Stomach (tissue), 9 donors: ENCODE measurements around the gene CHST12. TPM values are rescaled to one million over a fixed set of nuclear protein-coding genes. Genes with fewer than 3 reads are reported as not detected.

Experiments
- DNase-seq, 2 donors: peaks; one replicate each; pipeline versions ENCODE4 v3.0.0 to v3.0.0-alpha.2; 2013 to 2019
- H3K27ac ChIP-seq, 5 donors: fragments of 200-600 bp in 4 of 5; sonication (generic) in 4 of 5; one replicate each; pipeline ENCODE4 v1.5.1; 2013 to 2019; ENCODE audit warnings: mild to moderate bottlenecking in 1 of 5, moderate library complexity in 1 of 5
- H3K27me3 ChIP-seq, 3 donors: fragments of 200-600 bp; sonication (generic); one replicate each; pipeline ENCODE4 v1.5.1; 2017 to 2019; ENCODE audit warnings: mixed run types in 1 of 3
- H3K36me3 ChIP-seq, 4 donors: fragments of 200-600 bp; sonication (generic); 1 replicate in 3 of 4; 2 replicates in 1 of 4; pipeline ENCODE4 v1.5.1; 2016 to 2019
- H3K4me1 ChIP-seq, 4 donors: fragments of 200-600 bp; sonication (generic); one replicate each; pipeline ENCODE4 v1.5.1; 2016 to 2019
- H3K4me3 ChIP-seq, 4 donors: fragments of 200-600 bp; sonication (generic) in 3 of 4; one replicate each; pipeline ENCODE4 v1.5.1; 2016 to 2019; ENCODE audit warnings: mild to moderate bottlenecking in 1 of 4
- H3K9me3 ChIP-seq, 4 donors: fragments of 200-600 bp; sonication (generic); one replicate each; pipeline ENCODE4 v1.5.1; 2016 to 2019
- CTCF ChIP-seq, 7 experiments: fragments of 450-650 bp in 4 of 7; fragments of 200-600 bp in 3 of 7; sonication (generic) in 3 of 7; IDR thresholded peaks; one replicate each; pipeline ENCODE4 v1.5.1; 2016 to 2019; ENCODE audit warnings: antibody characterized with exemption in 7 of 7, control low read depth in 2 of 7, mild to moderate bottlenecking in 1 of 7
- EP300 ChIP-seq: sonication (generic); formaldehyde crosslinking; IDR thresholded peaks from one replicate; pipeline ENCODE4 v1.6.1; 2017; ENCODE audit warnings: antibody characterized with exemption
- POLR2A ChIP-seq, 4 donors: fragments of 450-650 bp; IDR thresholded peaks; one replicate each; pipeline ENCODE4 v1.6.1; 2016; ENCODE audit warnings: antibody characterized with exemption in 4 of 4, control low read depth in 2 of 4, mild to moderate bottlenecking in 1 of 4, moderate library complexity in 1 of 4
- POLR2AphosphoS5 ChIP-seq, 3 donors: sonication (generic); formaldehyde crosslinking; IDR thresholded peaks; one replicate each; pipeline ENCODE4 v1.6.1; 2016; ENCODE audit warnings: antibody characterized with exemption in 3 of 3
- WGBS, 5 donors: extraction: QIAGEN DNeasy Blood & Tissue Kit in 3 of 5; methylation state at CpG; one replicate each; pipeline versions ENCODE4 v1.1.5 to v1.1.7; 2013 to 2018; 5-methylcytosine and 5-hydroxymethylcytosine counted together
- intact Hi-C: fragments of 100-400 bp; cut with DNase I; formaldehyde crosslinking; loops from one replicate; pipeline ENCODE4 v1.15.1; 2023; ENCODE audit warnings: low total_unique reads
- polyA plus RNA-seq, 3 donors: library from polyadenylated mRNA; stranded (reverse); fragments of 200-250 nt; gene quantifications; one replicate each; pipeline ENCODE4 v1.2.3, GENCODE V29; 2013
- total RNA-seq, 5 donors: library from RNA; depleted of rRNA; stranded (reverse); fragments of >200 nt; gene quantifications; one replicate each; pipeline versions ENCODE4 v1.1.0 to v1.2.3, GENCODE V29; 2014 to 2016
- donor health status: healthy with polysubstance abuse.
- donor health status: Bipolar disorder and iron deficiency.
- donor health status: healthy.

Gene CHST12
- total and polyA plus RNA-seq, 8 donors = 1.7 to 23.0 (median 6.3) TPM

- H3K27me3 ChIP-seq = no peaks in the 10 kb centered on the region
- no peak overlapping the region for H3K27ac ChIP-seq
- no peak for TF ChIP-seq POLR2A (IDR thresholded peaks at IDR 0.05)
- no peak for TF ChIP-seq EP300
- TF ChIP-seq CTCF (IDR thresholded peaks at IDR 0.05) = no peak
- no peak for TF ChIP-seq POLR2AphosphoS5 (IDR thresholded peaks at IDR 0.05)
- no peaks in the 10 kb centered on the region for H3K9me3 ChIP-seq
- DNase-seq = no peak
- H3K36me3 ChIP-seq = no peaks in the 10 kb centered on the region
- no peak overlapping the region for H3K4me3 ChIP-seq
- intact Hi-C loops = loop anchor here (10.0 kb wide), 1 partner anchor 104 kb away; no protein-coding TSS in a partner anchor
- WGBS, 5 donors = 79 to 89% (median 86%) methylated on average over 3 to 6 of the region's 6 CpGs
- no peaks in the 10 kb centered on the region for H3K4me1 ChIP-seq
Measured at GRCh38 chr7:2460641-2461040, 57.2 kb downstream of the CHST12 start.

DNA sequence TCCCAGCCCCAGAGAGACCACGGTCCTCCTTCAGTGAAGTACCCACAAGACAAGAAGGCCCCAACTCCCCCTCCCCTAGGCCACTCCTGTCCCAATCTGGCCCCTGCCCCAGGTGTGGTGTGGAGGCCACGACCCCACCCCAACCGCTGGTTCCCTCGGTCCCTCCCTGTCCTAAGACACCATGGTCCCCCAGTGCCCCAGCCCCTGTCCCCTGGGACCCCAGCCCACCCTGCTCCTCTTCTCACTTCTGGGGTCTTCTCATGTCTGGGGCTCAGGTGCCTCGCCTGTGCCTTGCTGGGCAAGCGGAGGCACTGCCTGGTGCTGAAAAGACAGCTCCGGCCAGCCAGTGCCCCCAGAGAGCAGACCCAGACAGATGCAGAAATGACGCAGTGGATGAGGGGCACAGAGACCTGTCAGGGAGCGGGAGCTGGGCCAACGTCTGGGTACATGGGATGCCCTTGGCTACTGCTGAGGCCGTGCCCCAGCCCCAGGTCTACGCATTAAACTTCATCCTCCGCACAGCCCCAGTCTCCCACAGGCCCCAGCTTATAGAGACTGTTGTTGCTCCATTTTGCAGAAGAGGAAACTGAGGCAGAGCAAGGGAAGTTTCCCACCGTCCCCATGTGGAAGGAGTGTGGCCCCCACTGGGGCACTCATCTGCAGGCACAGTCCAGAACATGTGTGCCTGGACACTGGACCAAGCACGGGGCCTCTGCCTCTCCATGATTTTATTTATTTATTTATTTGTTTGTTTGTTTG lies 58.0 kb downstream of the CHST12 start:
- intact Hi-C loops = loop anchor here (10.0 kb wide), 1 partner anchor 103 kb away; no protein-coding TSS in a partner anchor
- no peaks in the 10 kb centered on the region for H3K4me1 ChIP-seq
- H3K27me3 ChIP-seq = no peaks in the 10 kb centered on the region
- H3K27ac ChIP-seq = no peak overlapping the region
- 74 to 86% (median 81%) methylated on average over 14 to 15 of the region's 15 CpGs for WGBS, 5 donors
- no peaks in the 10 kb centered on the region for H3K9me3 ChIP-seq
- H3K36me3 ChIP-seq = no peaks in the 10 kb centered on the region
- no peak for TF ChIP-seq CTCF (IDR thresholded peaks at IDR 0.05)
- no peak for TF ChIP-seq POLR2AphosphoS5 (IDR thresholded peaks at IDR 0.05)
- no peak for DNase-seq
- no peak overlapping the region for H3K4me3 ChIP-seq

GRCh38 chr7:2462731-2463130 lies 59.3 kb downstream of the CHST12 start:
- no peaks in the 10 kb centered on the region for H3K27me3 ChIP-seq
- H3K4me1 ChIP-seq = no peaks in the 10 kb centered on the region
- no peak for DNase-seq
- no peak overlapping the region for H3K27ac ChIP-seq
- no peak overlapping the region for H3K4me3 ChIP-seq
- TF ChIP-seq POLR2AphosphoS5 (IDR thresholded peaks at IDR 0.05) = no peak
- TF ChIP-seq POLR2A (IDR thresholded peaks at IDR 0.05) = no peak
- no peak for TF ChIP-seq EP300
- TF ChIP-seq CTCF (IDR thresholded peaks at IDR 0.05) = no peak
- no peaks in the 10 kb centered on the region for H3K9me3 ChIP-seq
- intact Hi-C loops = loop anchor here (10.0 kb wide), 1 partner anchor 102 kb away; no protein-coding TSS in a partner anchor
- no peaks in the 10 kb centered on the region for H3K36me3 ChIP-seq
- WGBS, 5 donors = 85 to 91% (median 86%) methylated on average over 3 of the region's 3 CpGs

DNA sequence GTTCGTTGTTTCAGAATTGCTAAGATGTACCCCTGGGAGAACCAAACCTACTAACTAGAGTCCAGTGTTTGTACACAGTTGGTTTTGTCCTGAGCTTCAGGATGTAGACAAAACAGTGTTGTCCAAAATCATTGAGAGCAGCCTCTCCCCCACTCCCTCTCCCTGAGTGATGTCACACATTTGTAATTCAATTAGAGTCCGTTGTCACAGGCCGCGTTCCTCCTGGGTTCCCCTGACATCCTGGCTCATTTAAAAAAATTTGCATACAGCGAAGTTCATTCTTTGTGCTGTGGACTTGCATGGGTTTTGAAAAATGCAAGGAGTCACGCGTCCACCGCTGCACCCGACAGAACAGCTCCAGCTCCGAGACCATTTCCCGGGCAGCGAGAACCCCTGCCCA lies 62.5 kb downstream of the CHST12 start:
- Histone ChIP-seq H3K4me1 (peaks cover 4 to 9% (median 7%) of the 10 kb centered on the region in 4 donors), H3K36me3 (no peaks in the 10 kb centered on the region), H3K27ac (no peak overlapping the region), H3K9me3 (no peaks in the 10 kb centered on the region), H3K4me3 (no peak overlapping the region), H3K27me3 (peaks cover 0 to 17% (median 0%) of the 10 kb centered on the region in 3 donors)
- no peak for TF ChIP-seq POLR2A (IDR thresholded peaks at IDR 0.05)
- WGBS, 5 donors = 75 to 80% (median 79%) methylated on average over 12 of the region's 12 CpGs
- peak in 1 of 2 donors; percentile 4 for DNase-seq
- intact Hi-C loops = loop anchor here (10.0 kb wide), 1 partner anchor 99 kb away; no protein-coding TSS in a partner anchor

DNA sequence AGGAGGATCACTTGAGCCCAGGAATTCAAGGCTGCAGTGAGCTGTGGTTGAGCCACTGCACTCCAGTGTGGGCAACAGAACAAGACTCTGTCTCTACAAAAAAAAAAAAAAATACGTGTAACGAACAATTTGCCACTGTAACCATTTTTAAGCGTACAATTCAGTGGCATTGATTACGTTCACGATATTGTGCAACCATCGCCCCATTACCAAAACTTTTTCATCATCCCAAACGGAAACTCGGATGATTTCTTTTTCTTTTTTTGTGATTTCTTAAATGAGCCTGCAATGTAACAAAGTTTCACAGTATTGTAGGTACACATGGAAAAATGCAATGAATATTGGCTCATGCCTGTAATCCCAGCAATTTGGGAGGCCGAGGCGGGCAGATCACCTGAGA lies 63.3 kb downstream of the CHST12 start:
- TF ChIP-seq POLR2AphosphoS5 (IDR thresholded peaks at IDR 0.05) (no peak), EP300 (no peak), CTCF (IDR thresholded peaks at IDR 0.05) (no peak), POLR2A (IDR thresholded peaks at IDR 0.05) (no peak)
- DNase-seq = no peak
- WGBS, 5 donors = 88 to 93% (median 91%) methylated on average over 10 of the region's 10 CpGs

More for the DNA sequence above, 63.3 kb downstream of the CHST12 start:
- H3K4me1 ChIP-seq = peaks cover 4 to 16% (median 11%) of the 10 kb centered on the region in 4 donors
- H3K27me3 ChIP-seq = peaks cover 0 to 25% (median 0%) of the 10 kb centered on the region in 3 donors
- intact Hi-C loops = loop anchor here (10.0 kb wide), 1 partner anchor 98 kb away; no protein-coding TSS in a partner anchor
- no peaks in the 10 kb centered on the region for H3K36me3 ChIP-seq
- H3K4me3 ChIP-seq = no peak overlapping the region
- H3K9me3 ChIP-seq = no peaks in the 10 kb centered on the region
- no peak overlapping the region for H3K27ac ChIP-seq
